CD4-positive, alpha-beta T cell treated with Interferon alpha-2 for 1 hour (primary cell): ENCODE measurements around the gene BIVM.

Experiments used
- DNase-seq, 2 donors: peaks; one replicate each; pipeline ENCODE4 v3.0.0-alpha.2; 2020 to 2022

BIVM gene

GRCh38 chr13:102788683-102789082, 10.2 kb upstream of the BIVM start:
- DNase-seq, result no peak

GRCh38 chr13:102792396-102792795, 6.5 kb upstream of the BIVM start:
- no peak for DNase-seq

- DNase-seq, result no peak
Observed at GRCh38 chr13:102793611-102794355, 5.1 kb upstream of the BIVM start.

- DNase-seq, result no peak
Observed at GRCh38 chr13:102799426-102800144, 666 bp downstream of the BIVM start.

- DNase-seq, result peak; percentile 79 to 87
Observed at GRCh38 chr13:102800145-102801041, 1.5 kb downstream of the BIVM start.

GRCh38 chr13:102805680-102806079, 6.8 kb downstream of the BIVM start:
- DNase-seq, result no peak

GRCh38 chr13:102807699-102808098, 8.8 kb downstream of the BIVM start:
- no peak for DNase-seq

GRCh38 chr13:102812611-102813287, 13.8 kb downstream of the BIVM start:
- no peak for DNase-seq

- DNase-seq, result no peak
Observed at GRCh38 chr13:102814025-102814607, 15.2 kb downstream of the BIVM start.

- DNase-seq, result no peak
Observed at GRCh38 chr13:102814793-102815192, 15.9 kb downstream of the BIVM start.

- DNase-seq, result no peak
Observed at GRCh38 chr13:102815788-102816187, 16.9 kb downstream of the BIVM start.

- no peak for DNase-seq
Observed at GRCh38 chr13:102816708-102817107, 17.8 kb downstream of the BIVM start.

GRCh38 chr13:102817241-102817640, 18.3 kb downstream of the BIVM start:
- no peak for DNase-seq

- DNase-seq, result no peak
Observed at GRCh38 chr13:102817907-102818306, 19.0 kb downstream of the BIVM start.

- no peak for DNase-seq
Observed at GRCh38 chr13:102825400-102825799, 26.5 kb downstream of the BIVM start.

GRCh38 chr13:102825921-102826706, 27.2 kb downstream of the BIVM start:
- DNase-seq, result no peak

- DNase-seq, result no peak
Observed at GRCh38 chr13:102830646-102831045, 31.7 kb downstream of the BIVM start.

- no peak for DNase-seq
Observed at GRCh38 chr13:102836471-102836870, 37.6 kb downstream of the BIVM start.

GRCh38 chr13:102838273-102838672, 39.4 kb downstream of the BIVM start:
- DNase-seq, result no peak

- no peak for DNase-seq
Observed at GRCh38 chr13:102838982-102839381, 40.1 kb downstream of the BIVM start.

- DNase-seq, result no peak
Observed at GRCh38 chr13:102839462-102839861, 40.5 kb downstream of the BIVM start.

GRCh38 chr13:102845289-102845629, 46.3 kb downstream of the BIVM start:
- no peak for DNase-seq
